NCI-H1105 treated with DMSO at 0.1 percent for 48 hours (cell line): ENCODE results near the gene RALGAPA1.
"Not testable (repeated sequence)": the region's sequence is repeated elsewhere in the genome, so short reads cannot be mapped to it uniquely, and the experiment has no call there.

Experiments used
- DNase-seq: peaks from one replicate; lab custom pipeline; 2025; lab: John Stamatoyannopoulos, UW

RALGAPA1 gene

GRCh38 chr14:35808638-35809563, at the start of gene RALGAPA1:
RALGAPA1 (minus strand) TSS chr14:35809295; CDS start chr14:35808835, 460 bp downstream.
- DNase-seq: peak; percentile 96

DNA sequence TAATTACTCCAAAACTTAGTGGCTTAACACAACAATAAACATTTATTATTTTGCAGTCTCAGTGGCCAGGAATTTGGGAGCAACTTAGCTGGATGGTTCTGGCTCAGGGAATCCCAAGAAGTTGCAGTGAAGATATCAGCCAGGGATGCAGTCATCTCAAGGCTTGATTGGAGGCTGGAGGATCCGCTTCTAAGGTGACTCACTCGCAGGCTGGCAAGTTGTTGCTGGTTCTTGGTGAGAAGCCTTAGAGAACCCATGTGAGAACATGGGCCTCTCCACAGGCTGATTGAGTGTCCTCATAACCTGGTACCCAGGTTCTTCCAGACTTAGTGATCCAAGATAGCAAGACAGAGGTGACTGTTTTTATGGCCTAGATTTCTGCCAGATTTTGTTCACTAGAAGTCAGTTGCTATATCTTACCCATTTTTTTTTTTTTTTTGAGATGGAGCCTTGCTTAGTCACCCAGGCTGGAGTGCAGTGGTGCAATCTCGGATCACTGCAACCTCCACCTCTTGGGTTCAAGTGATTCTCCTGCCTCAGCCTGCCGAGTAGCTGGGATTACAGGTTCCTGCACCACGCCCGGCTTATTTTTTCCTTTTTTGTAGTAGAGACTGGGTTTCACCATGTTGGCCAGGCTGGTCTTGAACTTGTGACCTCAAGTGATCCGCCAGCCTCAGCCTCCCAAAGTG, 49.6 kb upstream of the RALGAPA1 start:
- no peak for DNase-seq

GRCh38 chr14:35855876-35856481, 46.9 kb upstream of the RALGAPA1 start:
- DNase-seq: peak; percentile 92

DNA sequence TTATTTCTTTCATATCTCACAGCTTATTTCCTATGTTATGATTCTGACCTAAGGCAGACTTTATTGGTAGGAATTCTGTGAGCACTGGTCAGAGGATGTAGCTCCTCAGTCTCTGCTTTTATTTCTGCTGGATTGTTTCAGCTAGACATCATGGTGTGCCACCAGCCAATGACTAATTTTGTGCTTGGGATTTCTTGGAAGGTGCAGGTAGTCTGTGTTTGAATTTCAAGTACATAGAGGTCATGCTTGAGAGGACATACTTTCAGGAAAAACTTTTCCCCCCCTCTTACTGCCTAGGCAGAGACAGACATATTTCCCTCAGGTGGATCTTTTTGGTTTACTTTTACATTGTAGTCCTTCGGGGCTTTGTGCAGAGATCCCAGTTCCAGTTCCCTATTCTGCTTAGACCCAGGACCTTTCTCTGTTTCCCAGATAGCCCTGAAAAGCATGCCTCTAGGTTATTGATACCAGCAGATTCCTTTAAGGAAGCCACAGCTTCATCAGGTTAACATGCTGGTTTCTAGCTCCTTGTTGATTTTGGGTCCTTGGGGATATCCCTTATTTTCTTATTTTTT, 45.7 kb upstream of the RALGAPA1 start:
- no peak for DNase-seq

GRCh38 chr14:35853225-35853624, 44.1 kb upstream of the RALGAPA1 start:
- no peak for DNase-seq

- DNase-seq: no peak
Observed at GRCh38 chr14:35851823-35852222, 42.7 kb upstream of the RALGAPA1 start.

GRCh38 chr14:35849122-35849521, 40.0 kb upstream of the RALGAPA1 start:
- no peak for DNase-seq

- DNase-seq: no peak
Observed at GRCh38 chr14:35847636-35848035, 38.5 kb upstream of the RALGAPA1 start.

DNA sequence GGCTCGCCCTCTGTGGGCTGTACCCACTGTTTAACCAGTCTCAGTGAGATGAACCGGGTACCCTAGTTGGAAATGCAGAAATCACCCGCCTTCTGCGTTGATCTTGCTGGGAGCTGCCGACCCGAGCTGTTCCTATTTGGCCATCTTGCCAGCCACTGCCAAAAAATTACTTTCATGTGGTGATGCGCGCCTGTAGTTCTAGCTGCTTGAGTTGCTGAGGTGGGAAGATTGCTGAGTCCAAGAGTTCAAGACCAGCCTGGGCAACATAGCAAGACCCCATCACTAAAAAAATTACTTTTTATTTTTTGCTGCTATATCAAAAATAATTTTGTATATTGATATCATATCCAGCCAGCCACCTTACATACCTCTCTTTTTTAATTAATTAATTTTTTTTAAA, 35.4 kb upstream of the RALGAPA1 start:
- no peak for DNase-seq

GRCh38 chr14:35842245-35842644, 33.1 kb upstream of the RALGAPA1 start:
- DNase-seq: not testable (repeated sequence)

DNA sequence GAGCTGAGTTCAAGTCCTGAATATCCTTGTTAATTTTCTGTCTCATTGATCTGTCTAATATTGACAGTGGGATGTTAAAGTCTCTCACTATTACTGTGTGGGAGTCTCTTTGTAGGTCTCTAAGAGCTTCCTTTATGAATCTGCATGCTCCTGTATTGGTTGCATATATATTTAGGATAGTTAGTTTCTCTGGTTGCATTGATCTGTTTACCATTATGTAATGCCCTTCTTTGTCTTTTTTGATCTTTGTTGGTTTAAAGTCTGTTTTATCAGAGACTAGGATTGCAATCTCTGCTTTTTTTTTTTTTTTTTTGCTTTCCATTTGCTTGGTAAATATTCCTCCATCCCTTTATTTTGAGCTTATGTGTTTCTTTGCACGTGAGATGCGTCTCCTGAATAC, 32.6 kb upstream of the RALGAPA1 start:
- not testable (repeated sequence) for DNase-seq

GRCh38 chr14:35835208-35835982, 26.3 kb upstream of the RALGAPA1 start:
- no peak for DNase-seq

DNA sequence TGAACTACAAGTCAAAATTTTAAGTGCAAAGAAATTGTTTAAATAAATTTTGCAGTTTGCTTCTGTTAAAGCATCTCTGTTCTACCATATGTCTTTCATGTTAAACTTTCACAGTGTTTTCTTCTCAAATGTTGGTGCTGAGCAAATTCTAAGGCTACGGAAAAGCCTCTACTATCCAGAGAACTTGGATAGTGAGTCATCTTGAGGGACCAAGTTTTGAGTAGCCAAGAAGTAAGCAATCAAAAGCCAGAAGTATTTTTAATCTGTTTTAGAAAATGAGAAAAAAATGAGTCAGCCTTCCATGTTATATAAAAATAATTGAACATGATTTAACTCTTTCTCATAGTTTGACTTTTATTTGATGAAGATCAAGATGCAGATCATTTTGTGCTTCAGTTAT, 20.4 kb upstream of the RALGAPA1 start:
- no peak for DNase-seq

DNA sequence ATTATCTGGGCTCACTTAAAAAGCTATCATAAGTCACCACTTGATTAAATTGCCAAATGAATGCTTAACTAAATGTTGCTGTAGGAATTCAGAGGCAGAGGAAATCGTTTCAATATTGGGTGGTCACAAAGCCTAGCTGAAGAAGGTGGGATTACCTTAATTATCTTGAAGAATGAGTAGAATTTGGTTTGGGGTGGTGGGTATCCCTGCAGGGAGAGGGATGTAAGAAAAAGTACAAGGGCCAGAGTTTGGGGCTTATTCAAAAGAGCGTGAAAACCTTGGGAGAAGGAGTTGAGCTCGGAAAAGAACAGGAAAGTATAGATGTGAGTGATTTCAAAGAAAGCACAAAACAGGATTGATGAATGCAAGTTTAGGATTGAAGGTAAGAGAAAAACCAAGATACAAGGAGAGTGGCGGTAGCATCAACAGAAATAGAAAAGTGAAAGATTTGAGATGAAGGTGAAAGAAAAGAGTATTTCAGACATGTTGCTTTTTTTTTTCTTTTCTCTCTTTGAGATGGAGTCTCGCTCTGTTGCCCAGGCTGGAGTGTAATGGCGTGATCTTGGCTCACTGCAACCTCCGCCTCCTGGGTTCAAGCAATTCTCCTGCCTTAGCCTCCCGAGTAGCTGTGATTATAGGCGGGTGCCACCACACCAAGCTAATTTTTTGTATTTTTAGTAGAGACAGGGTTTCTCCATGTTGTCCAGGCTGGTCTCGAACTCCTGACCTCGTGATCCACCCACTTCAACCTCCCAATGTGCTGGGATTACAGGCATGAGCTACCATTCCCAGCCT, 18.8 kb upstream of the RALGAPA1 start:
- no peak for DNase-seq

DNA sequence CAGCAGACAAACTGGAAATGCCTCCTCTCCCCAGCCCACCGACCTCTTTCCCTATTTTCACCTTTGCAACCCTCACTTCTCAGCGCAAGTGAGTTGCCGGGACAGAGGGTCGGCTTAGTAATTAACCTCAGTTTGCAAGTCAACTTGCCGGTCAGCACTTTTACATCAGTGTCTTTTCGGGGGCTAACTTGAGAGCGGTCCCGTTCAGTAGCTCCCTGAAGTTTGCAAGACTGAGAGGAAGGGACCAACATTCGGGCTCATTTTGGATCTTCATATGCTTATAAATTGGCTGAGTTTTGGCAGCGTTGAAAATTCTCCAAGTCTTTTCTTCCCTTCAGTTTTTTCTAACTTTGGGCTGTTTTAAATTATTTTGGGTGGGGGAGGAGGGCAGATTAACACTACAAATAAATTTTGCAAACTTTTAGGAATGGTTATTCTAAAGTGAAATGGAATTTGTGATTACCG, 17.9 kb upstream of the RALGAPA1 start:
- DNase-seq: no peak

DNA sequence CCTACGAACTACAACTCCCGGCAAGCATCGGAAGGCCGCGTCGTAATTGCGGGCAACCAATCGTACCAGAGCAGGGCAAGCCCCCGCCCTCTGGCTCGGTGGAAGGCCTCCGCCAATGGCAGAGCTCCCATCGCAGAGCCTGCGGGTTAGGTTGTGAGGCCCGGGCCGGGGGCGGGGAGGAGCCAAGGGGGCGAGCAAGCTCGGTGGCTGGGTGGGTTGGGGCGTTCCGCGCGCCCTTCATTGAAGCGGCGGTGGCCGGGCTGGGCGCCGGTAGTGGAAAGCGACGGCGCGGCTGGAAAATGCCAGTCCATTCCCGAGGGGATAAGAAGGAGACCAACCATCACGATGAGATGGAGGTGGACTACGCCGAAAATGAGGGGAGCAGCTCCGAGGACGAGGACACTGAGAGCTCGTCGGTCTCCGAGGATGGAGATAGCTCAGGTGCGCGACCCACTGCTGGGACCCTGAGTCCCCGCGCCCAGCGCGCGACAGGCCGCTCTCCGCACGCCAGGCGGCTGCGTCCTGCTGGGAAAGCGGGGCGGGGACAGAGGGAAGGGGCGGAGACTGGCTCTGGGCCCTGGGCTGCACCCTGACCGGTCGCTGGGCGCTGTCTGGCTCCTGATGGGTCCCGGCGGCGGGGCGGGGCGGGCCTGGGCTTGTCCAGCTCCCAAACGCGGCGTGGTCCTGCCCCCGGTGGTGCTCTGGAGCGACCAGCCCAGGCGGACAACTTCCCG, 17.3 kb upstream of the RALGAPA1 start, which contains the start of gene BRMS1L:
TSS of gene BRMS1L (plus strand) at position 121 of the 734 bp plus-strand sequence. CDS start at position 300, 179 bp downstream.
- peak; percentile 99 for DNase-seq

- no peak for DNase-seq
Observed at GRCh38 chr14:35825968-35826217, 16.8 kb upstream of the RALGAPA1 start.

DNA sequence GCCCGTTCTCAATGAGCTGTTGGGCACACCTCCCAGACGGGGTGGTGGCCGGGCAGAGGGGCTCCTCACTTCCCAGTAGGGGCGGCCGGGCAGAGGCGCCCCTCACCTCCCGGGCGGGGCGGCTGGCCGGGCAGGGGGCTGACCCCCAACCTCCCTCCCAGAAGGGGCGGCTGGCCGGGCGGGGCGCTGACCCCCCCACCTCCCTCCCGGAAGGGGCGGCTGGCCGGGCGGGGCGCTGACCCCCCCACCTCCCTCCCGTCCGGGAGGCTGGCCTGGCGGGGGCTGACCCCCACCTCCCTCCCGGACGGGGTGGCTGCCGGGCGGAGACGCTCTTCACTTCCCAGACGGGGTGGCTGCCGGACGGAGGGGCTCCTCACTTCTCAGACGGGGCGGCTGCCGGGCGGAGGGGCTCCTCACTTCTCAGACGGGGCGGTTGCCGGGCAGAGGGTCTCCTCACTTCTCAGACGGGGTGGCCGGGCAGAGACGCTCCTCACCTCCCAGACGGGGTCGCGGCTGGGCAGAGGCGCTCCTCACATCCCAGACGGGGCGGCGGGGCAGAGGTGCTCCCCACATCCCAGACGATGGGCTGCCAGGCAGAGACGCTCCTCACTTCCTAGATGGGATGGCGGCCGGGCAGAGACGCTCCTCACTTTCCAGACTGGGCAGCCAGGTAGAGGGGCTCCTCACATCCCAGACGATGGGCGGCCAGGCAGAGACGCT, 15.5 kb upstream of the RALGAPA1 start:
- not testable (repeated sequence) for DNase-seq

- no peak for DNase-seq
Observed at GRCh38 chr14:35822501-35822900, 13.4 kb upstream of the RALGAPA1 start.
